Loucy (cell line): Measurements from ENCODE around the gene SCAMP2.

Experiments used
- H2AFZ ChIP-seq: fragments of 200-600 bp; sonication (generic); 2 replicates; pipeline ENCODE4 v1.6.0; 2016; ENCODE audit warnings: antibody characterized with exemption, mild to moderate bottlenecking, low read length, moderate library complexity
- H3F3A ChIP-seq: fragments of 200-600 bp; 2 replicates; pipeline ENCODE4 v1.6.0; 2016; ENCODE audit warnings: antibody characterized with exemption, low read depth, mild to moderate bottlenecking
- H3K27me3 ChIP-seq: fragments of 200-600 bp; sonication (generic); 2 replicates; pipeline ENCODE4 v1.6.1; 2014; ENCODE audit warnings: low read length, mild to moderate bottlenecking; ENCODE audit not compliant: insufficient read depth, poor library complexity, severe bottlenecking
- H3K36me3 ChIP-seq: fragments of 200-600 bp; sonication (generic); 2 replicates; pipeline ENCODE4 v1.6.1; 2016; ENCODE audit warnings: low read length; ENCODE audit not compliant: insufficient read depth
- H3K4me1 ChIP-seq: fragments of 200-600 bp; sonication (generic); 2 replicates; pipeline ENCODE4 v1.5.1; 2014; ENCODE audit warnings: low read length, mild to moderate bottlenecking; ENCODE audit not compliant: insufficient read depth, poor library complexity, severe bottlenecking
- H3K4me2 ChIP-seq: fragments of 200-600 bp; sonication (generic); 2 replicates; pipeline ENCODE4 v1.6.0; 2014; ENCODE audit warnings: antibody characterized with exemption, low read length, low read depth, mild to moderate bottlenecking; ENCODE audit not compliant: poor library complexity, severe bottlenecking
- H3K4me3 ChIP-seq: fragments of 200-600 bp; sonication (generic); 2 replicates; pipeline ENCODE4 v1.5.1; 2014; ENCODE audit warnings: low read length, mild to moderate bottlenecking, mixed read lengths; ENCODE audit not compliant: poor library complexity, severe bottlenecking
- H3K79me2 ChIP-seq: fragments of 200-600 bp; sonication (generic); 2 replicates; pipeline ENCODE4 v1.6.1; 2014; ENCODE audit warnings: low read length; ENCODE audit not compliant: insufficient read depth
- H3K9ac ChIP-seq: fragments of 200-600 bp; sonication (generic); 2 replicates; pipeline ENCODE4 v1.6.0; 2014; ENCODE audit warnings: mild to moderate bottlenecking, low read depth, low read length, moderate library complexity; ENCODE audit not compliant: poor library complexity, severe bottlenecking
- H3K9me2 ChIP-seq: fragments of 200-600 bp; sonication (generic); replicated peaks from 2 replicates; pipeline ENCODE4 v1.6.1; 2016; ENCODE audit warnings: low read depth, low read length, mixed read lengths
- H3K9me3 ChIP-seq: fragments of 200-600 bp; sonication (generic); 2 replicates; pipeline ENCODE4 v1.6.1; 2014; ENCODE audit warnings: mild to moderate bottlenecking, antibody characterized with exemption, low read length, low read depth; ENCODE audit not compliant: insufficient read depth
- H4K20me1 ChIP-seq: fragments of 200-600 bp; sonication (generic); 2 replicates; pipeline ENCODE4 v1.6.0; 2014; ENCODE audit warnings: antibody characterized with exemption, low read length, mild to moderate bottlenecking; ENCODE audit not compliant: insufficient read depth, poor library complexity, severe bottlenecking
- CTCF ChIP-seq: fragments of 200-600 bp; sonication (generic); conservative IDR thresholded peaks from 2 replicates; pipeline ENCODE4 v1.5.1; 2014; ENCODE audit warnings: mild to moderate bottlenecking, antibody characterized with exemption, low read length
- EZH2phosphoT487 ChIP-seq: fragments of 200-600 bp; IDR thresholded peaks from 2 replicates; pipeline ENCODE4 v1.6.1; 2018; ENCODE audit warnings: antibody characterized with exemption, mild to moderate bottlenecking, moderate library complexity, borderline replicate concordance

The SCAMP2 gene

GRCh38 chr15:74815121-74815934 is 57.8 kb downstream of the SCAMP2 start:
- no peaks in the 10 kb centered on the region for H3F3A ChIP-seq
- no peaks in the 10 kb centered on the region for H3K9me2 ChIP-seq
- no peaks in the 10 kb centered on the region for H3K4me1 ChIP-seq
- no peak overlapping the region for H3K4me3 ChIP-seq
- H3K36me3 ChIP-seq = no peaks in the 10 kb centered on the region
- H4K20me1 ChIP-seq = no peaks in the 10 kb centered on the region
- no peak overlapping the region for H3K9ac ChIP-seq
- H3K27me3 ChIP-seq = no peaks in the 10 kb centered on the region
- no peak overlapping the region for H3K4me2 ChIP-seq
- no peak overlapping the region for H2AFZ ChIP-seq
- no peaks in the 10 kb centered on the region for H3K79me2 ChIP-seq
- no peaks in the 10 kb centered on the region for H3K9me3 ChIP-seq
- TF ChIP-seq EZH2phosphoT487 (no peak), CTCF (no peak)

- H3K4me3 ChIP-seq = no peak within 1 kb of the TSS
- H3K36me3 ChIP-seq = no peaks in the 10 kb centered on the region
- no peak within 1 kb of the TSS for H2AFZ ChIP-seq
- no peaks in the 10 kb centered on the region for H3K4me1 ChIP-seq
- no peak within 1 kb of the TSS for H3K9ac ChIP-seq
- no peak for TF ChIP-seq EZH2phosphoT487
- no peak for TF ChIP-seq CTCF
- no peaks in the 10 kb centered on the region for H3K79me2 ChIP-seq
- H4K20me1 ChIP-seq = no peaks in the 10 kb centered on the region
- H3K9me3 ChIP-seq = no peaks in the 10 kb centered on the region
- H3K9me2 ChIP-seq = no peaks in the 10 kb centered on the region
- no peaks in the 10 kb centered on the region for H3K27me3 ChIP-seq
- no peaks in the 10 kb centered on the region for H3F3A ChIP-seq
- no peak within 1 kb of the TSS for H3K4me2 ChIP-seq
Measured at GRCh38 chr15:74812533-74812932, 60.6 kb downstream of the SCAMP2 start, which contains the start of gene LMAN1L. LMAN1L (plus strand) TSS chr15:74812835; CDS start chr15:74812855, 20 bp downstream.

- no peak overlapping the region for H3K9ac ChIP-seq
- no peaks in the 10 kb centered on the region for H3K4me1 ChIP-seq
- H3K79me2 ChIP-seq = no peaks in the 10 kb centered on the region
- no peak overlapping the region for H2AFZ ChIP-seq
- peaks cover under 1% of the 10 kb centered on the region; the same call in 1 of the 2 replicates for H3K36me3 ChIP-seq
- H3K27me3 ChIP-seq = no peaks in the 10 kb centered on the region
- no peak for TF ChIP-seq CTCF
- no peak for TF ChIP-seq EZH2phosphoT487
- no peaks in the 10 kb centered on the region for H4K20me1 ChIP-seq
- no peaks in the 10 kb centered on the region for H3K9me2 ChIP-seq
- no peaks in the 10 kb centered on the region for H3F3A ChIP-seq
- H3K4me3 ChIP-seq = no peak overlapping the region
- H3K4me2 ChIP-seq = no peak overlapping the region
- no peaks in the 10 kb centered on the region for H3K9me3 ChIP-seq
Measured at GRCh38 chr15:74809956-74810355, 63.2 kb downstream of the SCAMP2 start.
